ENCODE results near the gene PDX1. TPM values are rescaled to one million over a fixed set of nuclear protein-coding genes. Genes with fewer than 3 reads are reported as not detected.
A peak's percentile ranks its signal among the peaks of the same experiment; 100 is the strongest.

Gene PDX1
- polyA plus RNA-seq, 1 of the 3 experiments (the other 2 are of a cell fraction), result not detected

DNA sequence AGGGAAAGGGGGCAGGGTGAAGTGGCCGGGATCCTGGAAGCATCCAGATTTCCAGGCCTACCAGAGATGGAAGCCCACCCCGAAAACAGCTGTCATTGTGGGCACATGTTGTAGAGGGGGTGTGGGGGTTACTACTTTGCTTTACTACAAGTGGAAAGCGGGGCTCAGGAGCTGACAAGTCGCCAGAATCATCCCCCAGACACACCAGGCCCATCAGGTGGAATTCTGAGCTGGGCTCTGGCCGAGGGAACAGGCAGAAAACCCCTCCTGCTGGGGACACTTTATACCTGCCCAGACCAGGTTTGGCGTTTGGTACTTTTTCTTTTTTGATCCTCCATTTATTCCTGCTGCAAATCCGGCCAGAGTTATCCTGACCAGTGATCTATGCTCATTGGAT, 45.5 kb downstream of the PDX1 start:
- POLR2A ChIA-PET, result no interaction called here
- TF ChIP-seq RFX5 (IDR thresholded peaks at IDR 0.05; ENCODE audit: low read length), result no peak
- TF ChIP-seq SIN3A (IDR thresholded peaks at IDR 0.05; ENCODE audit: borderline replicate concordance, low read depth, low read length), result no peak
- TF ChIP-seq, protein P1, sequence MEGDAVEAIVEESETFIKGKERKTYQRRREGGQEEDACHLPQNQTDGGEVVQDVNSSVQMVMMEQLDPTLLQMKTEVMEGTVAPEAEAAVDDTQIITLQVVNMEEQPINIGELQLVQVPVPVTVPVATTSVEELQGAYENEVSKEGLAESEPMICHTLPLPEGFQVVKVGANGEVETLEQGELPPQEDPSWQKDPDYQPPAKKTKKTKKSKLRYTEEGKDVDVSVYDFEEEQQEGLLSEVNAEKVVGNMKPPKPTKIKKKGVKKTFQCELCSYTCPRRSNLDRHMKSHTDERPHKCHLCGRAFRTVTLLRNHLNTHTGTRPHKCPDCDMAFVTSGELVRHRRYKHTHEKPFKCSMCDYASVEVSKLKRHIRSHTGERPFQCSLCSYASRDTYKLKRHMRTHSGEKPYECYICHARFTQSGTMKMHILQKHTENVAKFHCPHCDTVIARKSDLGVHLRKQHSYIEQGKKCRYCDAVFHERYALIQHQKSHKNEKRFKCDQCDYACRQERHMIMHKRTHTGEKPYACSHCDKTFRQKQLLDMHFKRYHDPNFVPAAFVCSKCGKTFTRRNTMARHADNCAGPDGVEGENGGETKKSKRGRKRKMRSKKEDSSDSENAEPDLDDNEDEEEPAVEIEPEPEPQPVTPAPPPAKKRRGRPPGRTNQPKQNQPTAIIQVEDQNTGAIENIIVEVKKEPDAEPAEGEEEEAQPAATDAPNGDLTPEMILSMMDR (IDR thresholded peaks at IDR 0.05), result no peak
- TF ChIP-seq GATA2 (CRISPR knock-in tag; IDR thresholded peaks at IDR 0.05), result no peak
- TF ChIP-seq PBX3 (IDR thresholded peaks at IDR 0.05), result no peak
- TF ChIP-seq USF2 (IDR thresholded peaks at IDR 0.05; ENCODE audit: borderline replicate concordance, low read depth, low read length), result no peak
- TF ChIP-seq MXI1 (IDR thresholded peaks at IDR 0.05; ENCODE audit: low read depth, low read length), result no peak
- TF ChIP-seq TEAD4 (IDR thresholded peaks at IDR 0.05; ENCODE audit: borderline replicate concordance, insufficient read depth), result no peak
- no peak for TF ChIP-seq TAF1 (IDR thresholded peaks at IDR 0.05; ENCODE audit: borderline replicate concordance, low read depth, low read length)
- TF ChIP-seq JUND (IDR thresholded peaks at IDR 0.05), result no peak
- TF ChIP-seq CHD2 (IDR thresholded peaks at IDR 0.05; ENCODE audit: low read length, partially characterized antibody), result no peak
- TF ChIP-seq GABPA (IDR thresholded peaks at IDR 0.05; ENCODE audit: low read depth), result no peak
- no peak for TF ChIP-seq MEF2A (IDR thresholded peaks at IDR 0.05; ENCODE audit: borderline replicate concordance, low read depth)
- TF ChIP-seq RXRA (IDR thresholded peaks at IDR 0.05; ENCODE audit: borderline replicate concordance, low read depth), result no peak

More for the DNA sequence above, 45.5 kb downstream of the PDX1 start:
- CTCF ChIA-PET, result interaction anchor here (1.1 to 2.7 kb wide), 3 partner anchors 12 to 139 kb away, joined by 3 to 13 read pairs (median 9); no protein-coding TSS in a partner anchor
- H4K20me1 ChIP-seq (ENCODE audit: insufficient read depth), result no peaks in the 10 kb centered on the region
- H3K27ac ChIP-seq (ENCODE audit: low read depth in 2 of 2, low read length in 1 of 2), result no peak overlapping the region
- no peaks in the 10 kb centered on the region for H3K9me2 ChIP-seq
- H2AFZ ChIP-seq (ENCODE audit: low read depth), result no peak overlapping the region
- WGBS (ENCODE audit: low lambda C conversion rate), result 24% methylated on average over 7 of the region's 7 CpGs
- no peaks in the 10 kb centered on the region for H3K9me3 ChIP-seq
- no peaks in the 10 kb centered on the region for H3K4me1 ChIP-seq (ENCODE audit: control insufficient read depth in 1 of 2, insufficient read depth in 2 of 2, low read depth in 1 of 2, low read length in 1 of 2)
- peak; percentile 10 for DNase-seq
- H3K4me2 ChIP-seq, result no peak overlapping the region
- H3F3A ChIP-seq (replicated peaks; ENCODE audit: insufficient read depth), result no peaks in the 10 kb centered on the region
- H3K27me3 ChIP-seq (ENCODE audit: insufficient read depth), result peaks cover 86% of the 10 kb centered on the region
- no peaks in the 10 kb centered on the region for H3K79me2 ChIP-seq (ENCODE audit: insufficient read depth)
- no peaks in the 10 kb centered on the region for H3K36me3 ChIP-seq (replicated peaks in 1 of 2; ENCODE audit: control insufficient read depth in 1 of 2, insufficient read depth in 2 of 2, low read length in 1 of 2)
- H3K4me3 ChIP-seq (ENCODE audit: low read depth in 2 of 2, low read length in 1 of 2), result no peak overlapping the region
- no peak overlapping the region for H3K9ac ChIP-seq
